BE2C (cell line): ENCODE results near the gene SESN1.

ENCODE experiments used
- DNase-seq: peaks from one replicate; pipeline ENCODE4 v3.0.0-alpha.2; 2020
- H3K27me3 ChIP-seq: fragments of 250-450 bp; sonication (Bioruptor Pico); 2 replicates; pipeline ENCODE4 v1.5.1; 2020; ENCODE audit warnings: mild to moderate bottlenecking
- H3K36me3 ChIP-seq: fragments of 250-450 bp; sonication (Bioruptor Pico); 2 replicates; pipeline ENCODE4 v1.5.1; 2020; ENCODE audit warnings: mild to moderate bottlenecking
- H3K4me1 ChIP-seq: fragments of 250-450 bp; sonication (Bioruptor Pico); 2 replicates; pipeline ENCODE4 v1.5.1; 2020
- H3K4me3 ChIP-seq: 2 replicates; pipeline ENCODE4 v1.5.1; 2011; ENCODE audit warnings: low read depth, low read length
- H3K9me3 ChIP-seq: fragments of 250-450 bp; sonication (Bioruptor Pico); 2 replicates; pipeline ENCODE4 v1.5.1; 2020
- CTCF ChIP-seq: IDR thresholded peaks from 2 replicates; pipeline ENCODE4 v1.5.1; 2012; ENCODE audit warnings: mild to moderate bottlenecking, low read depth, low read length

SESN1 gene

DNA sequence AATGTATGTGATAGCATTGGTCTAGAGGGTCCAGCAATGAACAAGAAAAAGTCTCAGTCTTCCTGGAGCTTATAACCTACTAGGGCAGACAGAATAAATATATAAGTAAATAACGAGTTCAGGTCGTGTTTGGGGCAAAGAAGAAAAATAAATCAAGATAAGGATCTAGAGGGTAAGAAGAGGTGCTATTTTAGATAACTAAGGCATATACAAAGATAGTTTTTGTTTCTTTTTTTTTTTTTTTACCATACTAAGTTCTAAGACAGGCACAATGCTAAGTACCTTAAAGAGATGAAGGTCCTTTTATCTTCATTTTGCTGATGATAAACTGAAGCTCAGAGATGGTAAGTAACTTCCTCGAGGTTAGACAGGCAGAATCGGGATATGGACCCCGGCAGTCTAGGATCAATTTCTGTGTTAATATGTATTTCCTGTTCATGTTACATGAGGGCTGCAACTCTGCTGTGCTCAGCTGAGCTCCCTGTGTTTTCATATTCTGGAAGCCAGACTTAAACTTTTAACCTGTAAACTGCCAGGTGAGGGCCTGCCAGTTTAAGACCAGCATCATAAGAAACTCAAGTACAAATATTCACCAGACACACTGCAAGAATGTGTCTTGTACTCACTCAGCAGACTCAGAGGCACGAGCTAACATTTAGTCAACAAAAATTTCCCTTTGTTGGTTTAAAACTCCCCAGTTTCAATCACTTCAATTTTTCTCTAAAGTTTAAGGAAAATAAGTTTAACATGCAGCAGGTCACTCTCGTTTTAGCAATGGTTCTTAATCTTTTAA, 23.3 kb downstream of the SESN1 start:
- Histone ChIP-seq H3K27me3 (no peaks in the 10 kb centered on the region), H3K4me3 (no peak overlapping the region), H3K4me1 (peaks cover 3% of the 10 kb centered on the region; the same call in 1 of the 2 replicates), H3K9me3 (no peaks in the 10 kb centered on the region), H3K36me3 (no peaks in the 10 kb centered on the region)
- no peak for TF ChIP-seq CTCF
- no peak for DNase-seq

DNA sequence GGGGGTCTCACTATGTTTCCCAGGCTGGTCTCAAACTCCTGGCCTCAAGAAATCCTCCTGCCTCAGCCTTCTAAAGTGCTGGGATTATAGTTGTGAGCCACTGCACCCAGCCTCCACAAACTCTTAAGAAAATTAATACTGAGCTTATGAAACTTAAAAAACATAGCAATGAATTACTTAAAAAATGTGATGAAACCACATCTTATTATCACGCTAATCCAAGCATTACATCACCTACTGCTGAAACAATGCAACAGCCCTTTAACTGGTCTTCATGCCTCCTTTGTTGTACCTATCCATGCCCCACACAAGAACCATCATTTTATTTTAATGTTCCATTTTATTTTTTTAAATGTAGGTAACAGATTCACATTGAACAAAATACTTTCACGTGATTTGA, 24.9 kb downstream of the SESN1 start:
- no peak for TF ChIP-seq CTCF
- H3K4me1 ChIP-seq, result peaks cover 3% of the 10 kb centered on the region; the same call in 1 of the 2 replicates
- DNase-seq, result no peak
- no peaks in the 10 kb centered on the region for H3K36me3 ChIP-seq
- no peak overlapping the region for H3K4me3 ChIP-seq
- H3K27me3 ChIP-seq, result no peaks in the 10 kb centered on the region
- H3K9me3 ChIP-seq, result no peaks in the 10 kb centered on the region

DNA sequence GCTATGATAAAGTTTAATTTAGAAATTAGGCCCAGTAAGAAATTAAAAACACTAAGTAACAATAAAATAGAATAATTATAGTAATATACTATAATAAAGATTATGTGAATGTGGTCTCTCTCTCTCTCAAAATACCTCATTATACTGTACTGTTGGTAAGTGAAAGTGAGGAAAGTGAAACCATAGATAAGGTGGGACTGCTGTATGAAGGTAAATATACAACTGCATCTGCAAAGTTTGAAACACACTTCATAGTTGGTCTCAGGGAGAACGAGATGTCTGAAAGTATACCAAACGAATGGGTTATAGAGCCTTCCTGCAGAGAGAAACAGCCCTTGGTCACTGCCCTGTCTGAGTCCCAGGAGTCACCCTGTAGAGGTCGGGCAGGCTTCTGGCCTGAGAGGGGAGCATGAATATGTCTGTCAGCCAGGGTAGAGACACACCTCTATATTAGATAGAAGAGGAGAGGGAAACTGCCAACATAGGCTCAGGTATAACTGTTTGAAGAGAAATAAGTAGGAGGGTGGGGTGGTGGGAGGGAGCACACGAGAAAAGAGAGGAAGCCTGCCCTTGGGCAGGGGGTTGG, 31.8 kb downstream of the SESN1 start:
- Histone ChIP-seq H3K4me1 (no peaks in the 10 kb centered on the region; the same call in 1 of the 2 replicates), H3K36me3 (no peaks in the 10 kb centered on the region), H3K4me3 (no peak overlapping the region), H3K27me3 (no peaks in the 10 kb centered on the region), H3K9me3 (no peaks in the 10 kb centered on the region)
- TF ChIP-seq CTCF, result no peak
- DNase-seq, result no peak

GRCh38 chr6:109062216-109062615, 32.4 kb downstream of the SESN1 start:
- no peak for TF ChIP-seq CTCF
- no peak for DNase-seq
- no peaks in the 10 kb centered on the region for H3K36me3 ChIP-seq

GRCh38 chr6:109060571-109060970, 34.1 kb downstream of the SESN1 start:
- DNase-seq, result no peak
- Histone ChIP-seq H3K27me3 (no peaks in the 10 kb centered on the region), H3K36me3 (no peaks in the 10 kb centered on the region), H3K4me3 (no peak overlapping the region), H3K9me3 (no peaks in the 10 kb centered on the region), H3K4me1 (no peaks in the 10 kb centered on the region; the same call in 1 of the 2 replicates)
- no peak for TF ChIP-seq CTCF

More at GRCh38 chr6:109062216-109062615, 32.4 kb downstream of the SESN1 start:
- Histone ChIP-seq H3K4me3 (no peak overlapping the region), H3K27me3 (no peaks in the 10 kb centered on the region), H3K9me3 (no peaks in the 10 kb centered on the region), H3K4me1 (no peaks in the 10 kb centered on the region; the same call in 1 of the 2 replicates)

GRCh38 chr6:109059571-109060021, 35.0 kb downstream of the SESN1 start:
- H3K36me3 ChIP-seq, result no peaks in the 10 kb centered on the region
- no peaks in the 10 kb centered on the region for H3K9me3 ChIP-seq
- H3K4me3 ChIP-seq, result no peak overlapping the region
- no peak for TF ChIP-seq CTCF
- no peaks in the 10 kb centered on the region for H3K27me3 ChIP-seq
- no peak for DNase-seq
- H3K4me1 ChIP-seq, result no peaks in the 10 kb centered on the region; the same call in 1 of the 2 replicates
